GM15510 (cell line): ENCODE measurements around the gene BIRC5.

ENCODE experiments used
- POLR2A ChIP-seq: IDR thresholded peaks from 3 replicates; pipeline ENCODE4 v1.6.1; 2011; ENCODE audit warnings: borderline replicate concordance; ENCODE audit not compliant: insufficient read length; ENCODE audit errors: extremely low read depth

Gene BIRC5

DNA sequence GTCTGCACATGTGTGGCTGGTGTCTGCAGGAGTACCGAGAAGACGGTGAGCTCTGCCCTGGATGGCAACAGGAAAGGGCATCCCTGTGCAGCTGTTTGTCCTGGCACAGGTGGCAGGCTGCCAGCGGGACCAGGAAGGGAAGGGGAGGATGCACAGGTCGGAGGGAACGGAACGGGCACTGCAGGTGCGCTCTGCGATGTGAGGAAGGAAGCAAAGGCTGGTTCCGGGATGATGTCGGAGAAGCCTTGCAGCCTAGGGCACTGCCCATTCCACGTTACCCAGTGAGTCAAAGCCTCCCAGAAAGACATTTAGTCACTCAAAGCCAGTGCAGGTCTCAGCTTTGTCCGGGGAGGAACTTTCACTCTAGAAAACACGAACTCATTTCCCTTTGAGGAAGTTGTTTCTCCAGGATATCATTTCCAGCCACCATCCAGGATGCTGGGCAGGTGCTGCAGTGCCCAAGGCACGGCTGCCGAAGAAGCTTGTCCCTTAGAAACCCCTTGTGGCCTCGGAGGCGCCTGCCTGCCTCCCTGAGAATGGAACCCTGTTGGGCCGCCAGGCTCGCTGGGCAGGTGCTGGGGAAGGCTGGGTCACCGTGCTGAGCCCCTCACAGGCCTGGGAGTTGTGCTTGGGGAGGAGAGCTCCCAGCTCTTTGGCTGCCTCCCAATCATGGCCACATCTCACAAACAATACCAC, 12.9 kb downstream of the BIRC5 start:
- TF ChIP-seq POLR2A = no peak

DNA sequence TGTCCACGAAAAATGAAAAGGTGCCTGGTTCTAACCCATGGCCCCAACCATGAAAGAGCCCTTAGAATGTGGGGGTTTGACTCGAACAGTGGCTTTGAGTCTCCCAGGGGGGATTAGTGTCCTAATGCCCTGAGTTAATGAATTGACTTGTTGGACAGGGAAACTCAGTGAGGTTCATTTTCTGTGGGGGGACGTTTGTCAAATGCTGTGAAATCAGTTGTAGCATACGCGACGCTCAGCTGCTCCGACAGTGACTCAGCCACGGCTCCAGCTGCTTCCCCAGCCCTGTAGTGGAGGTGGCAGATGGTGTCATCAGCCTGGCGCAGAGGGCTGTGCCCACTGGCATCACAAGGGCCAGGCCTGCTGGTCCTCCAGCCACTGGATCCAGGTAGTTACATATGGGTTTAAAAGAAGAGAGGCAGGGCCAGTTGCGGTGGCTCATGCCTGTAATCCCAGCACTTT, 13.4 kb downstream of the BIRC5 start:
- no peak for TF ChIP-seq POLR2A

DNA sequence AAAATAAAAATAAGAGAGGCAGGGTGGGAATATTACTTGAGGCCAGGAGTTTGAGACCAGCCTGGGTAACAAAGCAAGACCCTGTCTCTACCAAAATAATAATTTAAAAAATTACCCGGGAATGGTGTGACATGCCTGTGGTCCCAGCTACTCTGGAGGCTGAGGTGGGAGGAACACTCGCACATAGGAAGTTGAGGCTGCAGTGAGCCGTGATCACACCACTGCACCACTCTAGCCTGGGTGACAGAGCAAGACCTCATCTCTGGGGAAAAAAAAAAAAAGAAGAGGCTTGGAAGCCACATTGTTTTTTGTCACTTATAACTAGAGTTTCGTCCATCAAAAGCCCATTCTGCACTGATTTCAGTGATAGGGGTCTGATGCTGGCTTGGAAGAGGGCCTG, 14.1 kb downstream of the BIRC5 start:
- no peak for TF ChIP-seq POLR2A

DNA sequence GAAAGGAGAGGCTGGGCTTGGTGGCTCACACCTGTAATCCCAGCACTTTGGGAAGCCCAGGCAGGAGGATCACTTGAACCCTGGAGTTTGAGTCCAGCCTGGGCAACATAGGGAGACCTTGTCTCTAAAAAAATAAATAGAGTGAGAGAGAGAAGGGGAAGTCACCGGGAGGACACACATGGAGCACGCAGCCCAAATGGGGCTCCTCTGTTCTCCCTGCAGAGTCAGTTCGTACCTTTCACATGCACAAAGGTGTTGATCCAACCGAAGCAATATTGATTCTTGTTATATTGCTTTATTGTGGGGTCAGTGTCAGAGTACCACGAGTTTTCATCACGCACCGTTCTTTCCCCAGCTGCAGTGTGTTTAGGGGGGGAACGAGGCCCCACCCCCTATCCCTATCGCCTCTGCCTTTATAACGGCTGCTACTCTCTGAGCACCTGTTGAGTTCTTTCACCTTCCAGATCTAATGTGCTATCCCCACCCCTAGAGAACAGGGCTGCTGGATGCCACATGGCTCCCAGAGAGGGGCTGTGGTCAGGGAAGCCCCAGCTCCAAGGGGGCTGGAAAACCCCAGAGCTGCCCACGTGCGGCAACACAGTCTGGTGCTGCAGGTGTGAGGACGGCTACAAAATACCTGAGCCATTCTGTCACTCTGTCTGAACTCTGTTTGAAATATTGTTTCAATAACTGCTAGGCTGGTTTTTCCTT, 16.4 kb downstream of the BIRC5 start:
- TF ChIP-seq POLR2A = no peak

DNA sequence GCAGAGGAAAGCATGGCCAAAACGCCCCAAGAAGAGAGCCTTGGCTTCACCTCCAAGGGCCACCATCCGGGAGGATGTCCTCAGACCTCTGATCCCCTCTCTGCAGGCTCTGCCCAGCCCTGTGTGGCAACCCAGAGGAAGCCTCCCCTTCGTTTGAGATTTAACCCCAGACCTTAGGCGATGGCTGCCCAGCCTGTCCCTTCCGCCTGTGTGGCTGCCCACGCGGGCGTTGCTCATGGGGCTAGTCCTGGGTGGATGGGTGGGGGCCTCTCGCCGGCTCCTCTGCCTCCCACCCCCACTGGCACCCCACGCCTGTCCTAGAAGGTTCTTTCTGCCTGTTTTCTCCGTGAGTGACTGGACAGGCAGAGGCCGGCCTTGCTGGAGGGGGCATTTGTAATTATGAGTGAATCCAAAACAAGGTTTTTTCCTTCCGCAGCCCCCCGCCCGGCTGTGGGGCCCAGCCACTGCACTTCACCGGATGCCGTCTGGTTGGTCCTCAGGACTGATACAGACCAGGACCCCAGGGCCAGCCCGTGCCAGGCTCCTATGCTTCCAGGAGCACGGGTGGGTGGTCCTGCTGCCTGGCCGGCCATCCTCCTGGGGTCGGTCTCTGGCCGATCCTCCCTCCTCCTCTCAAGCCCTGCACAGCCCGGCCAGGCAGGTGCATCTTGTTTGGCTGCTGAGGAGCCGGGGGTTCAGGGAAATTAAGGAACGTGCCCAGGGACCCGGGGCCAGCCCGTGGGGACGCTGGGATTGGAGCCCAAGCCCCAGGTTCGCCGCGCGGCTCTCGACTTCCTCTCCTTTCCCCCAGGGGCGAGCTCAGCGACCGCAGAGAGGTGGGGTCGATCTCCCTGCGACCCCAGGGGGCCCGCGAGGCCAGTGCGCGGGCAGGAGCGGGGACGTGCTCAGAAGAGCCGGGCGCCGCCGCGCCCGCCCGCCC, 17.2 kb downstream of the BIRC5 start, which contains the start of gene TMEM235:
TSS of gene TMEM235 (plus strand) at position 636 of the 940 bp plus-strand sequence. CDS start 393 bp downstream, outside the sequence.
- TF ChIP-seq POLR2A = no peak

DNA sequence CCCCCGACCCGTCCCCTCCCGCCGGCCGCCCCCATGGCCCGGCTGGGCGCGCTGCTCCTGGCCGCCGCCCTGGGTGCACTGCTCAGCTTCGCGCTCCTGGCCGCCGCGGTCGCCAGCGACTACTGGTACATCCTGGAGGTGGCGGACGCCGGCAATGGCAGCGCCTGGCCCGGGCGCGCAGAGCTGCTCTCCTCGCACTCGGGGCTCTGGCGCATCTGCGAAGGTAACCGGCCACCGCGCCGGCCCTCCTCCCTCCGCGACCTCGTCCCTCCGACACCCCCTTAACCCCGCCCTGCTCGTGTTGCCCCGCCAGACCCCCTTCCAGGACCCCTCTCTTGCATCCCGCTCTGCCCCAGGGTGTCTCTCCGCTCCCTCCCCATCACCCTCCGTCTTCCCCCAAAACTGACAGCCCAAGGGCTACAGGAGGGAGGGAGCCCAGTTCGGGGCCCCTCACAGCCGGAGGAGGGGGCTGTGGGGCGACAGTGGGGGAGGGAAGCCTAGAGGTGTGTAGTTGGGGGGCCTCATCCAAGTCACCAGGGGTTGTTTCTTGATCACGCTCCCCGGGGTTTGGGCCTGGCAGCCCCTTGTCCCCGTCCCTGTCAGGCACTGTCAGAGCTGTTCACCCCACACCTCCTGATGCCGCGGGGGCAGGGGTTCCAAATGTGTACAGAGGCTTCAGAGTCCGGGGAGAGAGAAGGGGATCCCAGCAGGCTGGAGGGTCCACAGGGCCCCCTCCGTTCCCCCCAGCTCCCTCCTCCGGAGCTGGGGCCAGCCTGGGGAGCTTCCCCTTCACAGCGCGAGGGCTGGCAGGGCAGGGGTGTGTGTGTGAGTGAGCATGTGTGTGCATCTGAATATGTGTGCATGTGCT, 18.2 kb downstream of the BIRC5 start:
- no peak for TF ChIP-seq POLR2A

DNA sequence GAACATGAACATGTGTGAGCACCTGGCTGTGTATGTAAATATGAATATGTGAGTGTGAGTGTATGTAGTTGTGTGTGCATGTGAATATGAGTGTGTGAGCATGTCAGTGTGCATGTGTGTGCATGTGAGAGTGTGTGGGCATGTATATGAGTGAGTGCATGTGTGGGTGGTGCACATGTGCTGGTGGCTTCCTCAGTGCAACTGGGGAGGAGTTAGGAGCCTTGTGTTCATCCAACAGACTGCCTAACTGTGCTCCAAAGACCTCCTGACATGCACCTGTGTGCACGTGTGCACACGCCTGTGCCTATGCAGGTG, 18.8 kb downstream of the BIRC5 start:
- no peak for TF ChIP-seq POLR2A

DNA sequence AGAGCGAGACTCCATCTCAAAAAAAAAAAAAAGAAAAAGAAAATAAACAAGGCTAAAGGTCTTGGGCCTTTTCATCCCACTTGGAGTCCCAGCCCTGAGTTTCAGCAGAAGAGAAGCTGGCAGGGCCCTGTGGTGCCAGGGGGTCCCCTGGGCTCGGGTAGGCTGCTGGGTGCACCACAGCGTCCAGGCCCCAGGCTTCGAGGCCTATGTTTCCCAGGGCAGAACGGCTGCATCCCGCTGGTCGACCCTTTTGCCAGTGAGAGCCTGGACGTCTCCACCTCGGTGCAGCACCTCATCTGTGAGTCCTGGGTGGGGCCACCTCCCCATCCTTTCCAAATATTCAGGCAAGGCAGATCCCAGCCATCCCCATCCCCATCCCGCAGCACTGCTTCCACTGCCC, 19.6 kb downstream of the BIRC5 start:
- no peak for TF ChIP-seq POLR2A

DNA sequence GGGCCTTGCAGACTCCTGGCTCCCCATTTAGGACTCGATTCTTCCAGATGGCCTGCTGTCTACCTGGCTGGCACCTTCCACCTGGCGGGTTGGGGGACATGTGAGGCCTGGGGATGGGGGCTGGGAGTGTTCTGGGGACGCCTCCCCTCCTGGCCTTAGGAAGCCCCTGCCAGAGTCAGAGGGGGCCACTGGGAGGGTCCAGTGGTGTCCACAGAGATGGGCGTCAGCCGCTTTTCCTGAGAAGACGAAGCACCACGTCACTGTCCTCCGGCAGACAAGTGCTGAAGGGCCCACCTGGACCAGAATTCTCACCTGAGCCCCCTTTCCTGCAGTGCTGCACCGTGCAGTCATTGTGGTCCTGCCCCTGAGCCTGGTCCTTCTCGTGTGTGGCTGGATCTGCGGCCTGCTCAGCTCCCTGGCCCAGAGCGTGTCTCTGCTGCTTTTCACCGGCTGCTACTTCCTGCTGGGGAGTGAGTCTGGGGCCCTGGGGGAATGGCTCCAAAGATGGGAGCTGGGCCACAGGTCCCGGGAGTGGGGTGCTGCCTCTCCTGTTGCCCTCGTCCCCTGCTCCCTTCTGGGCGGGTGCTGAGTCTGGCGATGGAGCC, 20.3 kb downstream of the BIRC5 start:
- TF ChIP-seq POLR2A = no peak

DNA sequence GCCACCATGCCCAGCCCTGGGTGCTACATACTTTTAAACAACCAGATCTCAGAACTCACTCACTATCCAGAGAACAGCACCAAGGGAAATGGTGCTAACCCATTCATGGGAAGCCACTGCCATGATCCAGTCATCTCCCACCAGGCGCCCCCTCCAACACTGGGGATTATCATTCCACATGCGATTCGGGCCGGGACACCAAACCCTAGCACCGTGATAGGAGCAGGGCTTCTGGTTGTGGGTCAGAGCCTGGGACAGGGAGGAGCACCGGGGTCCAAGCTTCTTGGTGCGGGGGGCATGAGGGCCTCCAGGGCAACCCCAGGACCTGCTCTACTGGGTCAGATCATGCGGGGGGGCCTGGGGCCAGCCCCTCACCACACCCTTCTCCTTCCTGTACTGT, 21.8 kb downstream of the BIRC5 start:
- TF ChIP-seq POLR2A = no peak

DNA sequence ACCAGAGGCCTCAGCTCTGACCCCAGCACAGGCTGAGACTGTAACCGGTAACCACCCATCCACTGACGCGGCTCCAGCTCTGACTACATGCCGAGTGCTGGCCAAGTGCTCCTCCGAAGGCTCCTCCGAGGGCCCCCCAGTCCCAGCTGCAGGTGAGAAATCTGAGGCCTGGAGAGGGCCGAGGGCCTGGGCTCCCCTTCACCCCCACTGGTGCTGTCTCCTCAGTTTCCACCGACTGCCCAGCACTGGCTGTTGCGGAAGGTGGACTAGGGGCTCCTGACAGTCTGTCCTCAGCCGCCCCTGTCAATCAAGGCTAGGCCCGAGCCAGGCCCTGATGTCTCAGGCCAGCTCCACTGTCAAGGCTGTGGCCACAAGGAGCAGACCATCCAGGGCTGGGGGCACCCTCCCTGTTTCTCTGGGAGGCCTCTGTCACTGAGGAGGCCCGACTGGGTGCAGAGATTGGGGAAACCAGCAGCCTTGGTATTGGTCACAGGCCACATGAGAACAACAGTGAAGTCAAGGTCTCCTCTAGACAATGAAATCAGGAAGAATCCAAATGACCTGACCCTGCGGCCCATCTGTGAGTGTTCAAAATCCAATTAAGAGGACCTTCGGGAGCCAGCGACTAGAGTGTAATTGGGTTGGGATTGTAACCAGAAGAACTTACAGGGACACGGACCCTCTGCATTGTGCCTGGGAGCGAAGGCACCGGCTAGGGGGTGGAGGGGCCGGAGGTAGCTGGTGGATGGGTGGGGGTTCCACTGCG, 22.5 kb downstream of the BIRC5 start:
- TF ChIP-seq POLR2A = no peak

DNA sequence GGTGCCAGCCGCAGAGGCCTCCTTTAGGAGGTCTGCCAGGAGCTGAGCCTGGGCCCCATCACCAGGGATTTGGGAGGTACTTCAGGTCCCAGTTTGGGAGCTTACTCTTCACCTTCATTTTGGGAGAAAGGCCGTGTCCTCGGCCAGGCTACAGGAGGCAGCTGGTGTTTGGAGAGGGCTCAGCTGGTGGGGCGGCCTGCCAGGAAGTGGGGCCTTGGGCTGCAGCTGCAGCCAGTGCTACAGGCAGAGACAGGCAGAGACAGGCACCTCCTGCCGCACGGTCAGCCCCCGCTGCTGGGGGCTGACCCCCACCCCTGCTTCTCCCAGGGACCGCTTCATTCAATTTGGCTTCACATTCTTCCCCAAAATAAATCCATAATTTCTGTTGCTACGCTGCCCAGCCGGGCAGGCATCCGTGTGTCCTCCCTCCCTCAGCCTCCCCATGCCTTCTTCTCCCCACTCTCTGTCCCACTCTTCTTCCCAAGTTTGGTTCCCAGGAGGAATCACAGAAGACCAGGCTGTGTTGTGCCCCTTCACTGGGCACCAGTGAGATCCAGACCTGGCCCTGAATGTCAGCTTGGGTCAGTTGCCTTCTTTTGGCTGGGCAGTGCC, 23.5 kb downstream of the BIRC5 start:
- no peak for TF ChIP-seq POLR2A
